Measurements from ENCODE around the gene HSPB9.

Gene HSPB9

DNA sequence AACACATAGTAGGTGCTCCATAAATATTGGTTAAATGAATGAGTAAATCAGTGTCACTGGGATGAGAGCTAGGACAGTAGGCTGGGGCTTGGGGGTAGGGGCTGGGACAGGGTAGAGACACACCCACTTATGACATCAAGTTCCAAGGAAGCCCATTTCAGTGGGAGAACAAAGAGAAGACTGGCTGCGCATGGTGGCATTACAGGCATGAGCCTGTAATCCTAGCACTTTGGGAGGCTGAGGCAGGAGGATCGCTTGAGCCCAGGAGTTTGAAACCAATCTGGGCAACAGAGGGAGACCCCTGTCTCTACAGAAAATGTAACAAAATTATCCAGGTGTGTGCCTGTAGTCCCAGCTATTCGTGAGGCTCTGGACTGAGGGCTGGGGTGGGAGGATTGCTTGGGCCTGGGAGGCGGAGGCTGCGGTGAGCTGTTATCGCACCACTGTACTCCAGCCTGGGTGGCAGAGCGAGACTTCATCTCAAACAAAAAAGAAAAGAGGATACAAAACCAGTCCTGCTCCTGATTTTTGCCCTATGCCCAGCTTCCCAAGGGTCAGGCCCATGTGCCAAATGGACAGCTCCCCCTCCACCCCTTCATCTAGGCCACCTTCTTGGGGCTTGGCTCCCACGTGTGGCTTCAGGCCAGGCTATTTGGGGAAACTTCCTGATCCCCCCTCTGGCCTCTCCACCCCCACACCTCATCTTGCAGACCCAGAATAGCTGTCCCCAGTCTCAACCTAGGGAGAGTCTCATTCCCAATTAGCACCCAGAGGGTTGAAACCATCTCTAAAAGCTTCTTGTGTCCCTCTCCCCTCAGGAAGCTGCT lies 31.4 kb upstream of the HSPB9 start (continued):
- TF ChIP-seq, protein P1, sequence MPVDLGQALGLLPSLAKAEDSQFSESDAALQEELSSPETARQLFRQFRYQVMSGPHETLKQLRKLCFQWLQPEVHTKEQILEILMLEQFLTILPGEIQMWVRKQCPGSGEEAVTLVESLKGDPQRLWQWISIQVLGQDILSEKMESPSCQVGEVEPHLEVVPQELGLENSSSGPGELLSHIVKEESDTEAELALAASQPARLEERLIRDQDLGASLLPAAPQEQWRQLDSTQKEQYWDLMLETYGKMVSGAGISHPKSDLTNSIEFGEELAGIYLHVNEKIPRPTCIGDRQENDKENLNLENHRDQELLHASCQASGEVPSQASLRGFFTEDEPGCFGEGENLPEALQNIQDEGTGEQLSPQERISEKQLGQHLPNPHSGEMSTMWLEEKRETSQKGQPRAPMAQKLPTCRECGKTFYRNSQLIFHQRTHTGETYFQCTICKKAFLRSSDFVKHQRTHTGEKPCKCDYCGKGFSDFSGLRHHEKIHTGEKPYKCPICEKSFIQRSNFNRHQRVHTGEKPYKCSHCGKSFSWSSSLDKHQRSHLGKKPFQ (tag by site-specific recombination; IDR thresholded peaks at IDR 0.05) = no peak
- TF ChIP-seq TCF7L2 (IDR thresholded peaks at IDR 0.05; ENCODE audit: borderline replicate concordance, low read depth, low read length) (no peak), ZNF596 (tag by site-specific recombination; IDR thresholded peaks at IDR 0.05) (no peak)

DNA sequence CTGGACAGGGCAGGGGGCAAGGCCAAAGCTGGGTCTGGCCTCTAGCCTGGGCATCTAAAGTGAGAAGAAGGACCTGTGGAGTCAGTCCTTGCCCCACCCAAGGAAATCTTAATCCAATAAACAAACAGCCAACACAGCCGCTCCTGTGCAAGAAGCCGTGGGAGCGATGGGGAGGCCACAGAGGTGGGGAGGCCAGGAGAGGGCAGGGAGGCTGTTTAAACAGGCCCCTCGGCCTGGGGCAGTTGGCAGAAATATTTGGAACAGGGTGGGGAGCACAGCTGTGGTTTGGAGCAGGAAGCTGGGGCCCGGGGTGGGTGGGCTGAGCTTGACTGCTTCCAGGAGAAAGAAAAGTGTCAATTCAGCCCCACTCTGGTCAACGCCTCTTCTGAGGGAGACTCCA lies 29.7 kb upstream of the HSPB9 start:
- Histone ChIP-seq H3K27ac (ENCODE audit: extremely low read depth, low read depth, low read length) (no peak overlapping the region), H3K9me3 (ENCODE audit: control insufficient read depth, insufficient read depth, low read depth, low read length) (no peaks in the 10 kb centered on the region), H3K4me1 (ENCODE audit: control insufficient read depth, insufficient read depth, low read length) (no peaks in the 10 kb centered on the region; the same call in 1 of the 2 replicates), H3K36me3 (ENCODE audit: control insufficient read depth in 2 of 2, insufficient read depth in 1 of 2, low read length in 2 of 2) (no peaks in the 10 kb centered on the region), H3K4me3 (ENCODE audit: low read depth, low read length) (no peak overlapping the region)
- ChIA-PET POLR2A (no interaction called here), CTCF (interaction anchor here (0.6 to 2.5 kb wide), 3 partner anchors 27 to 88 kb away, joined by 3 to 26 read pairs (median 6); partner anchors contain the start of genes KCNH4 and NKIRAS2)
- TF ChIP-seq BCL11B (tag by site-specific recombination; IDR thresholded peaks at IDR 0.05; ENCODE audit: low read depth) (no peak), WT1 (tag by site-specific recombination; IDR thresholded peaks at IDR 0.05) (no peak), SCRT1 (tag by site-specific recombination; IDR thresholded peaks at IDR 0.05; ENCODE audit: borderline replicate concordance) (no peak), MEIS1 (CRISPR knock-in tag; IDR thresholded peaks at IDR 0.05; ENCODE audit: borderline replicate concordance) (no peak), ZNF394 (tag by site-specific recombination; IDR thresholded peaks at IDR 0.05; ENCODE audit: borderline replicate concordance) (no peak), SCRT2 (tag by site-specific recombination; IDR thresholded peaks at IDR 0.05) (no peak), ZNF114 (tag by site-specific recombination; IDR thresholded peaks at IDR 0.05) (no peak), EGR2 (tag by site-specific recombination; IDR thresholded peaks at IDR 0.05; ENCODE audit: low read depth) (0 out of 2 replicates have a peak, but pooled peaks have one; percentile 11), ZFHX2 (tag by site-specific recombination; conservative IDR thresholded peaks at IDR 0.05) (0 out of 2 replicates have a peak, but pooled peaks have one; percentile 18)

DNA sequence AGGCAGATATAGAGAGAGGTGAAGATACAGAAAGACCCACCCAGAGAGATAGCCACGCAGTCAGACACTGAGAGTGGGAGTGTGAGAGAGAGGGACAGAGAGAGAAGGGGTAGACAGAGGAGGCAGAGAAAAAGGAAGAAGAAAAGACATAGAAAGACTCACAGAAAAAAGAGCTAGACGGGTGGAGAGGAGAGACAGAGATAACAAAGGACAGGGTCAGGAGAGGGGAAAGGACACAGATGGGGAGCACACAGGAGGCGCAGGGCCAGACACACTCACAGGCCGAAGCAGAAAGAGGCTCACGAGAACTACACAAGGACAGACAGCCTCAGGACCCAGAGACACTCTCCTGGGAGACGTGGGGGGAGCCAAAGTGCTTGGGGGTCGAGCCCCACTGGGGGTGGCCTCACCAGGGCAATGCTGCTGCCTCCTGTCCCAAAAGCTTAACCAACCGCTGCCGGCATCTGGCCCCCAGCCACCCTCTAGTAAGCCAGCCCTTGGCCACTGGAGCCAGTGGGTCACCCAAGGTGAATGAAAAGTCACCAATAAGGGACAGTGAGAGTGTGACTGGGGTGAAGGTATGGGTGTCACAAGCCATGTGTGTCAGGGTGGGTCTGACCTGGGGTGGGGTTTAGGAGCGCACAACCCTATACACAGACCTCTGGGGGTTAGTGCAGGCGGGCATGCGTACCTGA lies 28.1 kb upstream of the HSPB9 start:
- Histone ChIP-seq H3K27ac (ENCODE audit: extremely low read depth, low read depth, low read length) (no peak overlapping the region), H3K9me3 (ENCODE audit: control insufficient read depth, insufficient read depth, low read depth, low read length) (no peaks in the 10 kb centered on the region), H3K36me3 (ENCODE audit: control insufficient read depth in 2 of 2, insufficient read depth in 1 of 2, low read length in 2 of 2) (no peaks in the 10 kb centered on the region), H3K4me3 (ENCODE audit: low read depth, low read length) (no peak overlapping the region), H3K4me1 (ENCODE audit: control insufficient read depth, insufficient read depth, low read length) (no peaks in the 10 kb centered on the region; the same call in 1 of the 2 replicates)
- POLR2A ChIA-PET = no interaction called here
- TF ChIP-seq KLF7 (tag by site-specific recombination; IDR thresholded peaks at IDR 0.05; ENCODE audit: borderline replicate concordance) (no peak), GLIS2 (tag by site-specific recombination; IDR thresholded peaks at IDR 0.05) (peak; percentile 23; the same call in 1 of the 2 replicates), ZNF391 (tag by site-specific recombination; IDR thresholded peaks at IDR 0.05; ENCODE audit: borderline replicate concordance, low read depth) (no peak), SP3 (tag by site-specific recombination; IDR thresholded peaks at IDR 0.05) (no peak), ZNF174 (tag by site-specific recombination; IDR thresholded peaks at IDR 0.05) (no peak), ZNF621 (tag by site-specific recombination; IDR thresholded peaks at IDR 0.05) (no peak), ZNF654 (tag by site-specific recombination; IDR thresholded peaks at IDR 0.05; ENCODE audit: low read depth) (no peak)
- TF ChIP-seq, protein P2, sequence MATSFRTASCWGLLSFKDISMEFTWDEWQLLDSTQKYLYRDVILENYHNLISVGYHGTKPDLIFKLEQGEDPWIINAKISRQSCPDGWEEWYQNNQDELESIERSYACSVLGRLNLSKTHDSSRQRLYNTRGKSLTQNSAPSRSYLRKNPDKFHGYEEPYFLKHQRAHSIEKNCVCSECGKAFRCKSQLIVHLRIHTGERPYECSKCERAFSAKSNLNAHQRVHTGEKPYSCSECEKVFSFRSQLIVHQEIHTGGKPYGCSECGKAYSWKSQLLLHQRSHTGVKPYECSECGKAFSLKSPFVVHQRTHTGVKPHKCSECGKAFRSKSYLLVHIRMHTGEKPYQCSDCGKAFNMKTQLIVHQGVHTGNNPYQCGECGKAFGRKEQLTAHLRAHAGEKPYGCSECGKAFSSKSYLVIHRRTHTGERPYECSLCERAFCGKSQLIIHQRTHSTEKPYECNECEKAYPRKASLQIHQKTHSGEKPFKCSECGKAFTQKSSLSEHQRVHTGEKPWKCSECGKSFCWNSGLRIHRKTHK (tag by site-specific recombination; IDR thresholded peaks at IDR 0.05) = no peak
- TF ChIP-seq, protein P3, sequence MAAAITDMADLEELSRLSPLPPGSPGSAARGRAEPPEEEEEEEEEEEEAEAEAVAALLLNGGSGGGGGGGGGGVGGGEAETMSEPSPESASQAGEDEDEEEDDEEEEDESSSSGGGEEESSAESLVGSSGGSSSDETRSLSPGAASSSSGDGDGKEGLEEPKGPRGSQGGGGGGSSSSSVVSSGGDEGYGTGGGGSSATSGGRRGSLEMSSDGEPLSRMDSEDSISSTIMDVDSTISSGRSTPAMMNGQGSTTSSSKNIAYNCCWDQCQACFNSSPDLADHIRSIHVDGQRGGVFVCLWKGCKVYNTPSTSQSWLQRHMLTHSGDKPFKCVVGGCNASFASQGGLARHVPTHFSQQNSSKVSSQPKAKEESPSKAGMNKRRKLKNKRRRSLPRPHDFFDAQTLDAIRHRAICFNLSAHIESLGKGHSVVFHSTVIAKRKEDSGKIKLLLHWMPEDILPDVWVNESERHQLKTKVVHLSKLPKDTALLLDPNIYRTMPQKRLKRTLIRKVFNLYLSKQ (tag by site-specific recombination; IDR thresholded peaks at IDR 0.05; ENCODE audit: borderline replicate concordance) = no peak
- CTCF ChIA-PET = interaction anchor here (0.7 to 12.3 kb wide), 4 partner anchors 16 to 119 kb away, joined by 3 to 132 read pairs (median 3); partner anchors contain the start of gene NKIRAS2

Measured in HEK293 (cell line).